Hepatic stellate cell (primary cell): ENCODE measurements around the gene EPS8.

Experiments
- DNase-seq: peaks from one replicate; pipeline ENCODE4 v3.0.0; 2011; ENCODE audit warnings: low spot score

EPS8 gene

DNA sequence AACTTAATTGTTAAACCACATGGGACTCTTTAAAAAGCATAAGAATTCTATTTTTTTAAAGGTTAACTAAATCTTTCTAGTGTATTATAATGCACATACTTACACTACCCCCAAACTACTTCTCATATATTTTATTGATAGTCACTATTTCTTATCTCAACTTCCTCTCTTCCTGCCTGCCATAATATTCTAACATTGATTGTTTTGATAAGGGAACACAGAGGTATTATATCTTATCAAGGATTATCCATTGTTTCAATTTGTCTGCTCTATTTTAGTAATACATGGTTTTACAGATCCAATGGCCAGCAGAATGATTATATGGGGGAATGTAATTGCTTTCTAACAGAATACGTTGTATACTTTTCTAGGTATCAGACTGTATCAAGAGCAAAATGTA is 98.9 kb downstream of the EPS8 start:
- DNase-seq = no peak

GRCh38 chr12:15689751-15690191 is 99.4 kb downstream of the EPS8 start:
- DNase-seq = no peak

- no peak for DNase-seq
Measured at GRCh38 chr12:15688838-15689625, 100.2 kb downstream of the EPS8 start.

GRCh38 chr12:15688202-15688736 is 100.9 kb downstream of the EPS8 start:
- DNase-seq = no peak

DNA sequence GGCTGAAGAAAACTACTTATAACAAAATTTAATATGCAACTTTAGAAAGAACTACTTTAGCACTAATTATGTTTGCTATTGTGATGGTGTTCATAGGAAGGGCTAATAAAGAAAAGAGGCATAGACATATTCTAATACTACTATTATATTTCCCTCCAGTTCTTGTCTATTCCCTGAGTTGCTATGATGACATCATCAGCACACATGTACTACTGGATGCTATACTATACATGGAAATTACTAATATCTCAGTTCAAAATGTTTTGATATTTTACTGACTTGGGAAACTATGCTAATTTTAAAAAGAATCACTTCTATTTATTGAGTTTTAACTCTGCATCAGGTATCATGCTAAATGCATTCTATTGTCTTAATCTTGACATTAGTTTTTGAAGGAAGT is 101.6 kb downstream of the EPS8 start:
- DNase-seq = no peak

DNA sequence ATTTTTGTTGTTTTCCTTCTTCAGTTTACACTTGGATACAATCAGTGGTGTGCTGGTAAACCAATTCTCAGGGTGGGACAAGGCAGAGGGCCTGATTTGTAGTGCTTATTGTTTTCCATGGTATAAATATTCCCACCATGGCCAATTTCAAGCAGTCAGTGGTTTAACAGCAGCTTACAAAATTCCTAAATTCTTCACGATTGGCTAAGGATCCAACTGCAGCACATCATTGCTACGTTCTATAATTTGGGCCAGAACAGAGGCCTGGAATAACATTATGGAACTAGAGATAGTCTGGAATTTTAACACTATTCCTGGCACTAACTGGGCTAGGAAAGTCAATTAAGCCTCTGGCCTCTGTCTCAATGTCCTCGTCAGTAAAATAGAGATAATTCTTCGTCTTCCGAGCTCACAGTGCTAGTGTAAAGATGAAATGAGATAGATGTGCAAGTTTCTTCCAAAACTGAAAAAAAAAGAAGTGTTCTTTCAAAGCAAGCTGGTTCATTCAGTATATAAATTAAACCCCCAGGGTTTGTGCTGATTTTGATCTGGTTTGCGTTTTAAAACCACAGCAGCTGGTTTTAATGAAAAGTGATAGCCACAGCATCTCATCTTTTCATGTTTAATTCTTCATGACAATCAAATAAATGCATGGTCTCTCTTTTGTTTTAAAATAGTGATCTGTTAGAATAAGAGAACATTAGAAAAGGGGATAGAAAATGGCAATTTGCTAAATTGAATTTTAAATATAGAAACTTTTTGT is 104.1 kb downstream of the EPS8 start:
- no peak for DNase-seq

- DNase-seq = no peak
Measured at GRCh38 chr12:15682826-15683225, 106.4 kb downstream of the EPS8 start.

DNA sequence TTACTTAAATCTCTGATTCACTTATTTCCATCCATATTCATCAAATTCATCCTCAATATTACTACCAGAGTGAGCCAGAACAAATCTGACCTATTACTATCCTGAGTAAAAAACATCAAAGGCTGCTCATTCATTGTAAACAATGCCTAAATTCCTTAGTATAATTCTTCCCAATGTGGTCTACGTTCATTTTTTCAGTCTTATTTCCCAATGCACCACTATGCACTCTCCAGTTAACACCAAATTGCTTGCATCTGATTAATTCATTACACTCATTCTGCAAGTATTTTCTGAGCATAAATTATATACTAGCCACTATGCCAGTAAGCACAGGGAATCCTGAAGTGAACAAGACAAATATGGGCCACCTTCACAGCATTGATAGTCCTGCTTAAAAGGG is 110.0 kb downstream of the EPS8 start:
- no peak for DNase-seq

GRCh38 chr12:15677726-15678201 is 111.4 kb downstream of the EPS8 start:
- DNase-seq = no peak

DNA sequence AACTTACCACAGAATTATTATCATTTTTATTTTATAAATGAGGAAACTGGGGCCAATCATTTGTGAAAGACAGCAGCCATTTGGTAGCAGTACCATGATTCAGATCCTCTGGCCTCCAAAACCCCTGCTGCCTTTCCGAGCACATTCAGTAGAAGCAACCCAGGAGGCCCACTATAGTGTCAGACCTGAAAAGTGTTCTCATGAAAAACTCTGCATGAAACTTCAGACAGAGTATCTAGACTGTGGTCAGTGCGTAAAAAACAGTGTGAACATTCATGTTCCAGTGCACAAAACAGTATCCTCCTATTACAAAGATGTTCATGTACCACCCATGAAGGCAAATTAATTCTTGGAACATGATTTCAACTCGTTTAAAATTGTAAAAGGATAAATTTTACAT is 112.0 kb downstream of the EPS8 start:
- DNase-seq = no peak

GRCh38 chr12:15672671-15673270 is 116.4 kb downstream of the EPS8 start:
- no peak for DNase-seq

DNA sequence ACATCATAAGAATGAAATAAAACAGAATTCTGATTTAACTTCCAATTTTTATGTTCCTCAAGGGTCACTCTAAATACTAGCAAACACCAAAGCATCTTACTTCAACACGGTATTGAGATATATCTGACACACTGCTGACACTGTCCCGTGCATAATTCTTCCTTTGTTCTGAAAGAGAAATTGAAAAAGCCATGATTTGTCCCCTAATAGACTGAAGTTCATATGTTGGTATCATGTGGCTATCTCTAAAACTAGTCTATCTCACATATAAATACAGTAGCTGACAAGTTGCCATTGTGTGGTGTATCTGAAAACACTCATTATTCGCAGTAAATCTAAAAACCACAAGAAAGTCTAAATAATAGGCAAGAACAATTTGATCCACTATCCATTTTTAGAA is 118.4 kb downstream of the EPS8 start:
- no peak for DNase-seq

GRCh38 chr12:15669256-15669948 is 119.8 kb downstream of the EPS8 start:
- no peak for DNase-seq

- DNase-seq = no peak
Measured at GRCh38 chr12:15664491-15664890, 124.7 kb downstream of the EPS8 start.

GRCh38 chr12:15662983-15663659 is 126.1 kb downstream of the EPS8 start:
- no peak for DNase-seq

DNA sequence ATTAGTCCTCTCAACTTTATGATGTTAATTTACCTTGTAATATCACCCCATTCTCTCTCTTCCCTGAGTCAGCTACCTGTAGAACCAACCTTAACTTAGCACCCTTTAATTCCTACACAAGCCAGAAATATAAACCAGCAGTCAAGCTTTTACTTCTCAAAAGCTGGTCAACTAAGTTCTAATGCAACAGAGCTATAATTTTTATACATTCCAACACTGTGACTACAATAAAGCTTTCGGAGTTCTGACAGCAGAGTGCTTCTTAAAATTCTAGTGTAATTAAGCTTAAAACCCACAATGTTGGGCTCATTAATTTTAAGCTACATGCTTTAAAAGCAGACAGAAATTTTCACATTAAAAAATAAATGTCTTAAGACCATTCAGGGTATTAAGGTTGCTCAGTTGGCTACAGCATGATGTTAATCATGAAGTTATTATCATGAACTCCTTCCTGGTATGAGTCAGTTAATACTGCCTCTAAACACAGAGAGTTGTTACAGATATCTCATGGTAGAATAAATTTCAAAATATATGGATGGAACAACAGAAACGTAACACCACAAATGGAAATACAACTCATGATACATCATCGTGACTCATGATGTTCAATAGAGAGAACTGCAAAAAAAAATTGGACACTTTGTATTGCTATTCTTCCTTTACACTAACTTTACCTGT is 126.7 kb downstream of the EPS8 start:
- peak; percentile 72 for DNase-seq

DNA sequence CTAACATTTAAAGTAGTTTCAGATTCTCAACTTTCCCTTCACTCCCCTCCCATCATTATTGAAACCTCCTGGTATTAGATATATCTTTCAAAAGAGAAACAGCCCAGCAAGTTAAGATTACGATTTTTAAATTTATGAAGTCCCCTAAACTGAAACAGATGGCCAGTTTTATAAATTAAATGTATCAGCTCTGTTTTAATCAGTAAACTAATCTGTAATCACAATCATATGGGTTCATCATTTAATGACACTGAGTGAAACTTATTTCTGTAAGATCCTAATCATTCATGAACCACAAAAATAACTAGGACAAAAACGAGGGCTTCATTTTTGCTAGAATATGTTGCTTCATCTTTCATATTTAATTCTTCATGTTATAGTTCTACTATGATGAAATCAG is 137.8 kb downstream of the EPS8 start:
- DNase-seq = no peak

DNA sequence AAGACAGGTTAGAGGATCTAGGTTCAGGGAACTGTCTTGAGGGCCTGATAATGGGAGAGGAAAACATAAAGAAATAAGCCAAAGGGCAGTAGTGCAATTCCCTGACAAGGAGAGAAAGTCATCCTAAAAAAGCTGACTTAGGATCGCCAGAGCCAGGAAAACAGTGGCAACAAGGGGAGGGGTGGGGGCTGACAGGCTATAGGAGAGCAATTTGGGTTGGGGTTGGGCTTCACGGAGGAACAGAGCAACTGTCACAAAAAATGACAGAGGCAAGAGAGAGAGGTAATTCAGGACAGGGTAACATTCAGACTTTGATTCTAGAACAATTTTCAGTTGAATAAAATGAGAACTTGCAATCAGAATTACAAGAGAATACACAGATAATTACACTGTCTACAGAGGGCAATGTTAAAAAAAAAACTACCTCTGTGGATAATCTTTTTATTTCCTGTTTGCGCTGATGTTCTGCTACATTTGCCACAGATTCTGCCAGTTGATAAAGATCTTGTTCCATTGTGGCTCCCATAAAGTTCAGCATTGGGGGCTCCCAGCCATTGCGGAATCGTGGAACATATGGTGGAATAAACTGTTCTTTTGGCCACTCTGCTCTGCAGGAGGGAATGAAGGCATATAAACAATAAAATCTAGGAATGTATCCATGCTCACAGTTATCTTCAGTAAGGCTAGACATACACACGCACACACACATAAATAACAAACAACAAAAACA is 138.6 kb downstream of the EPS8 start:
- DNase-seq = no peak

DNA sequence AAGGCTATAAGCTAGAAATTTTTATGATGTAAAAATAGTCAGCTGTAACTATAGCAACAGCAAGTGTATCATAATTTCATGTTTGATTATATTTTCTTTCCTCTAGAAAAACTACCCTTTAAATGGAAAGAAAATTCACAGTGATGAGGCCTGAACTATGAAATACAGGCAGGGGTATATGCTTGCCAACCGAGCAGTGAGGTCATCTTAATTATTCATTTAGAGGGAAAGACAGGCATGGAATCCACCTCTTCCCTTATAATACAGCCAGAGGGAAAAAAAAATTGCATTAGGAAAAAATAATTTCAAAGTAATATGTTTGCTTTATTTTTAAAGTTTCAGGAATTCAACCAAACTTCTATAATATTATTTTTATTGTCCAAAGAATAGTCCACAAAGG is 139.8 kb downstream of the EPS8 start:
- DNase-seq = no peak

DNA sequence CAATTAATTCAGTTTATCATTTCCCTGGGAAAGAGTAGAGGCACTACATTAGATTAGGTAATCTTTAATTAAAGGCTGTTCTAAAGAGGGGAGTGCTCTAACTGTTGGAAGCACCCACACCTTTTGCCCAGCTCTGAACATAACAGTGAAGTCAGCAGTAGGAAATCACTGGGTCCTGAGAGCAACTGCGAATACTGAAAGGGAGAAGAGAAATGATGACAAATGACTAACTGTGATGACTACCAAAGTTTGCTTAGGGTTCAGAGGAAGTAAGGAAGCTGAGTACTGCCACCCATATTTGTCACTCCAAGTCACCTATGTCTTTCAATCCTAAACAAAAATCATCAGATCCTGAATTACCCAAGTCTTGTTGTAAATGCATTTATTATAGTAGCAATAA is 140.6 kb downstream of the EPS8 start:
- no peak for DNase-seq
